HepG2 (cell line): ENCODE data around the gene PKP3. TPM values are rescaled to one million over a fixed set of nuclear protein-coding genes. Genes with fewer than 3 reads are reported as not detected.

ENCODE experiments used
- ARID3A ChIP-seq: IDR thresholded peaks from 2 replicates; pipeline ENCODE4 v1.6.1; 2012; ENCODE audit warnings: low read depth, low read length, improper control_type of control experiment
- ATF1 ChIP-seq: IDR thresholded peaks from 2 replicates; pipeline ENCODE4 v1.6.1; 2016; ENCODE audit warnings: mild to moderate bottlenecking, control low read depth
- ATM ChIP-seq: fragments of 450-650 bp; IDR thresholded peaks from 2 replicates; pipeline ENCODE4 v1.7.1; 2017; ENCODE audit warnings: mild to moderate bottlenecking, borderline replicate concordance
- BATF2 ChIP-seq: sonication (generic); formaldehyde crosslinking; IDR thresholded peaks from 2 replicates; pipeline ENCODE4 v1.8.0; 2022; ENCODE audit warnings: mild to moderate bottlenecking, missing genetic modification reagents, moderate library complexity
- BRF2 ChIP-seq: sonication (generic); formaldehyde crosslinking; IDR thresholded peaks from 2 replicates; pipeline ENCODE4 v1.8.1; 2022; ENCODE audit warnings: mild to moderate bottlenecking, missing genetic modification reagents
- EEA1 ChIP-seq: sonication (generic); formaldehyde crosslinking; IDR thresholded peaks from 2 replicates; pipeline ENCODE4 v1.5.1; 2020; ENCODE audit warnings: mild to moderate bottlenecking, missing genetic modification reagents, borderline replicate concordance
- ELF3 ChIP-seq: IDR thresholded peaks from 2 replicates; pipeline ENCODE4 v1.6.1; 2016; ENCODE audit warnings: missing genetic modification reagents, missing compliant biosample characterization
- HOXA7 ChIP-seq: sonication (generic); formaldehyde crosslinking; IDR thresholded peaks from 2 replicates; pipeline ENCODE4 v1.8.1; 2022; ENCODE audit warnings: mild to moderate bottlenecking, missing genetic modification reagents, moderate library complexity
- LRRFIP1 ChIP-seq: sonication (generic); formaldehyde crosslinking; conservative IDR thresholded peaks from 2 replicates; pipeline ENCODE4 v1.4.0; 2020; ENCODE audit warnings: missing genetic modification reagents
- MAZ ChIP-seq, 2 experiments: sonication (generic) in 1 of 2; formaldehyde crosslinking in 1 of 2; IDR thresholded peaks; 2 replicates each; pipeline versions ENCODE4 v1.5.0 to v1.6.1; 2012 to 2020; ENCODE audit warnings: low read depth in 2 of 2, mild to moderate bottlenecking in 2 of 2, borderline replicate concordance in 1 of 2, improper control_type of control experiment in 1 of 2, low read length in 1 of 2, missing genetic modification reagents in 1 of 2, moderate library complexity in 1 of 2
- PLRG1 ChIP-seq: fragments of 450-650 bp; conservative IDR thresholded peaks from 2 replicates; pipeline ENCODE4 v1.6.1; 2016
- RFXANK ChIP-seq: IDR thresholded peaks from 2 replicates; pipeline ENCODE4 v1.6.1; 2016
- RORA ChIP-seq: sonication (generic); formaldehyde crosslinking; IDR thresholded peaks from 2 replicates; pipeline ENCODE4 v1.5.0; 2020; ENCODE audit warnings: mild to moderate bottlenecking, missing genetic modification reagents, moderate library complexity
- SETDB1 ChIP-seq: sonication (generic); formaldehyde crosslinking; IDR thresholded peaks from 2 replicates; pipeline ENCODE4 v1.5.1; 2020; ENCODE audit warnings: missing genetic modification reagents, mild to moderate bottlenecking, borderline replicate concordance
- SIX1 ChIP-seq: sonication (generic); formaldehyde crosslinking; IDR thresholded peaks from 2 replicates; pipeline ENCODE4 v1.4.0; 2020; ENCODE audit warnings: missing genetic modification reagents, borderline replicate concordance
- SMAD9 ChIP-seq: sonication (generic); formaldehyde crosslinking; IDR thresholded peaks from 2 replicates; pipeline ENCODE4 v1.5.1; 2020; ENCODE audit warnings: mild to moderate bottlenecking, missing genetic modification reagents
- ZBTB25 ChIP-seq: IDR thresholded peaks from 2 replicates; pipeline ENCODE4 v1.6.1; 2018; ENCODE audit warnings: missing genetic modification reagents
- ZNF430 ChIP-seq: sonication (generic); formaldehyde crosslinking; IDR thresholded peaks from 2 replicates; pipeline ENCODE4 v1.9.0; 2021; ENCODE audit warnings: mild to moderate bottlenecking, missing genetic modification reagents
- ZNF496 ChIP-seq: sonication (generic); formaldehyde crosslinking; IDR thresholded peaks from 2 replicates; pipeline ENCODE4 v1.8.1; 2023; ENCODE audit warnings: mild to moderate bottlenecking, moderate library complexity, missing genetic modification reagents; ENCODE audit not compliant: insufficient replicate concordance
- ZNF580 ChIP-seq: IDR thresholded peaks from 2 replicates; pipeline ENCODE4 v1.6.1; 2016; ENCODE audit warnings: low read depth, borderline replicate concordance
- ZNF639 ChIP-seq: conservative IDR thresholded peaks from 2 replicates; pipeline ENCODE4 v1.6.1; 2018; ENCODE audit warnings: missing genetic modification reagents
- polyA plus RNA-seq, 8 experiments: library from polyadenylated mRNA; depleted of rRNA in 3 of 8; stranded (reverse) in 7 of 8; unstranded in 1 of 8; fragments of >200 nt; fragmentation: Illumina TruSeq in 4 of 8; extraction: Trizol in 4 of 8; gene quantifications; 2 replicates each; pipeline versions ENCODE4 v1.2.1 to v1.2.3, GENCODE V29; 2011 to 2016; ENCODE audit warnings: low read depth in 4 of 8, missing spikeins in 1 of 8, mixed read lengths in 1 of 8; ENCODE audit not compliant: insufficient read depth in 1 of 8
- total RNA-seq, 5 experiments: library from RNA; depleted of rRNA; stranded (reverse); fragments of >200 nt; fragmentation: Illumina TruSeq; extraction: Trizol; gene quantifications; 2 replicates each; pipeline ENCODE4 v1.2.3, GENCODE V29; 2016; ENCODE audit warnings: low read depth in 1 of 5

The PKP3 gene
- total and polyA plus RNA-seq, 2 of the 13 experiments (the other 11 are each of a cell fraction or from before 2014, with no cell fraction given) = 18.0 to 28.7 TPM

- TF ChIP-seq ZNF430 (CRISPR knock-in tag) (no peak), ATF1 (CRISPR knock-in tag) (no peak), ZNF580 (CRISPR knock-in tag) (peak; percentile 41; the same call in 1 of the 2 replicates), SETDB1 (CRISPR knock-in tag) (no peak), SIX1 (CRISPR knock-in tag) (no peak), ZNF639 (CRISPR knock-in tag) (0 out of 2 replicates have a peak, but pooled peaks have one; percentile 54), RFXANK (CRISPR knock-in tag) (no peak), EEA1 (CRISPR knock-in tag) (no peak), BRF2 (CRISPR knock-in tag) (no peak), MAZ (IDR thresholded peaks at IDR 0.05; ENCODE audit: borderline replicate concordance, low read depth, low read length) (no peak), MAZ (CRISPR knock-in tag; IDR thresholded peaks at IDR 0.05; ENCODE audit: low read depth) (peak; percentile 86), ARID3A (no peak), BATF2 (CRISPR knock-in tag) (no peak), ZNF496 (CRISPR knock-in tag) (no peak), LRRFIP1 (no peak), HOXA7 (CRISPR knock-in tag) (no peak), SMAD9 (CRISPR knock-in tag) (peak; percentile 81; the same call in 1 of the 2 replicates), PLRG1 (no peak), ELF3 (peak; percentile 52; the same call in 1 of the 2 replicates), ZBTB25 (CRISPR knock-in tag) (no peak), ATM (no peak), RORA (CRISPR knock-in tag) (no peak)
Observed at GRCh38 chr11:396948-397548, 3.0 kb downstream of the PKP3 start (continued).
